Neural cell (in vitro differentiated cells): ENCODE data around the gene MYMK. TPM values are rescaled to one million over a fixed set of nuclear protein-coding genes. Genes with fewer than 3 reads are reported as not detected.

Source experiments
- H2AFZ ChIP-seq: fragments of 200-600, 300-800 bp; sonication (generic), shearing (Covaris generic); 2 replicates; pipeline ENCODE4 v1.6.0; 2014; ENCODE audit warnings: low read depth, mild to moderate bottlenecking, antibody characterized with exemption, low read length, moderate library complexity
- H3F3A ChIP-seq: fragments of 200-600 bp; shearing (Covaris generic); 2 replicates; pipeline ENCODE4 v1.6.1; 2016; ENCODE audit warnings: mild to moderate bottlenecking, moderate library complexity, mixed read lengths, antibody characterized with exemption, low read length; ENCODE audit not compliant: insufficient read depth, poor library complexity, severe bottlenecking
- H3K27ac ChIP-seq: fragments of 200-600, 300-800 bp; sonication (generic), shearing (Covaris generic); 2 replicates; pipeline ENCODE4 v1.5.1; 2014; ENCODE audit warnings: mild to moderate bottlenecking, low read length, moderate library complexity
- H3K27me3 ChIP-seq: fragments of 300-800, 200-600 bp; sonication (generic), shearing (Covaris generic); 2 replicates; pipeline ENCODE4 v1.6.0; 2014; ENCODE audit warnings: mild to moderate bottlenecking, low read depth, low read length, moderate library complexity; ENCODE audit not compliant: insufficient read depth
- H3K36me3 ChIP-seq: fragments of 300-800, 200-600 bp; sonication (generic), shearing (Covaris generic); 2 replicates; pipeline ENCODE4 v1.5.1; 2014; ENCODE audit warnings: mild to moderate bottlenecking, antibody characterized with exemption, low read length, moderate library complexity; ENCODE audit not compliant: insufficient read depth
- H3K4me2 ChIP-seq: fragments of 300-800, 200-600 bp; sonication (generic), shearing (Covaris generic); 2 replicates; pipeline ENCODE4 v1.6.0; 2014; ENCODE audit warnings: mild to moderate bottlenecking, low read length
- H3K4me3 ChIP-seq: fragments of 300-800, 200-600 bp; sonication (generic), shearing (Covaris generic); 2 replicates; pipeline ENCODE4 v1.5.1; 2014; ENCODE audit warnings: mild to moderate bottlenecking, low read length, moderate library complexity
- H3K79me2 ChIP-seq: fragments of 200-600 bp; shearing (Covaris generic); replicated peaks from 2 replicates; pipeline ENCODE4 v1.6.0; 2014; ENCODE audit warnings: mild to moderate bottlenecking, low read length, moderate library complexity; ENCODE audit not compliant: insufficient read depth
- H3K9ac ChIP-seq: fragments of 300-800, 200-600 bp; sonication (generic), shearing (Covaris generic); 2 replicates; pipeline ENCODE4 v1.6.1; 2016; ENCODE audit warnings: mild to moderate bottlenecking, low read length, mixed read lengths
- H3K9me2 ChIP-seq: fragments of 200-600 bp; shearing (Covaris generic); 2 replicates; pipeline ENCODE4 v1.6.1; 2016; ENCODE audit warnings: mild to moderate bottlenecking, low read length, mixed read lengths; ENCODE audit not compliant: insufficient read depth
- H3K9me3 ChIP-seq: fragments of 200-600, 300-800 bp; sonication (generic), shearing (Covaris generic); 2 replicates; pipeline ENCODE4 v1.6.1; 2016; ENCODE audit warnings: mild to moderate bottlenecking, mixed run types, low read length, moderate library complexity, mixed read lengths
- H4K20me1 ChIP-seq: fragments of 200-600 bp; shearing (Covaris generic); 2 replicates; pipeline ENCODE4 v1.6.1; 2016; ENCODE audit warnings: mild to moderate bottlenecking, mixed run types; ENCODE audit not compliant: insufficient read depth
- EP300 ChIP-seq: fragments of 450-650 bp; conservative IDR thresholded peaks from 2 replicates; pipeline ENCODE4 v1.6.1; 2014; ENCODE audit warnings: antibody characterized with exemption, mild to moderate bottlenecking, moderate library complexity; ENCODE audit not compliant: poor library complexity, severe bottlenecking
- EZH2 ChIP-seq: fragments of 200-600, 300-800 bp; shearing (Covaris generic), sonication (generic); IDR thresholded peaks from 2 replicates; pipeline ENCODE4 v1.6.1; 2014; ENCODE audit warnings: antibody characterized with exemption, low read length, borderline replicate concordance, mild to moderate bottlenecking; ENCODE audit not compliant: insufficient read depth, poor library complexity, severe bottlenecking
- MXI1 ChIP-seq: fragments of 450-650 bp; conservative IDR thresholded peaks from 2 replicates; pipeline ENCODE4 v1.6.1; 2014; ENCODE audit warnings: antibody characterized with exemption, mild to moderate bottlenecking; ENCODE audit not compliant: poor library complexity, severe bottlenecking
- POLR2AphosphoS5 ChIP-seq: IDR thresholded peaks from 2 replicates; pipeline ENCODE4 v1.6.1; 2012
- RAD21 ChIP-seq: fragments of 450-650 bp; conservative IDR thresholded peaks from 2 replicates; pipeline ENCODE4 v1.6.1; 2014; ENCODE audit warnings: antibody characterized with exemption, mild to moderate bottlenecking, moderate library complexity
- SMC3 ChIP-seq: fragments of 450-650 bp; conservative IDR thresholded peaks from 2 replicates; pipeline ENCODE4 v1.6.1; 2014; ENCODE audit warnings: antibody characterized with exemption, mild to moderate bottlenecking, moderate library complexity; ENCODE audit not compliant: poor library complexity
- TAF1 ChIP-seq: IDR thresholded peaks from 2 replicates; pipeline ENCODE4 v1.6.1; 2012; ENCODE audit warnings: low read depth
- polyA plus RNA-seq: library from polyadenylated mRNA; depleted of rRNA; stranded (reverse); fragments of >200 nt; gene quantifications from 2 replicates; pipeline ENCODE4 v1.2.3, GENCODE V29; 2014
- TF ChIP-seq, protein P1 (sequence below): IDR thresholded peaks from 2 replicates; pipeline ENCODE4 v1.6.1; 2012; ENCODE audit warnings: borderline replicate concordance
- TF ChIP-seq, protein P2 (sequence below): fragments of 450-650 bp; IDR thresholded peaks from 2 replicates; pipeline ENCODE4 v1.5.1; 2014; ENCODE audit warnings: antibody characterized with exemption, mild to moderate bottlenecking, moderate library complexity; ENCODE audit not compliant: poor library complexity, severe bottlenecking

Gene MYMK
- polyA plus RNA-seq, 1 donor from 2014 or later, result not detected

DNA sequence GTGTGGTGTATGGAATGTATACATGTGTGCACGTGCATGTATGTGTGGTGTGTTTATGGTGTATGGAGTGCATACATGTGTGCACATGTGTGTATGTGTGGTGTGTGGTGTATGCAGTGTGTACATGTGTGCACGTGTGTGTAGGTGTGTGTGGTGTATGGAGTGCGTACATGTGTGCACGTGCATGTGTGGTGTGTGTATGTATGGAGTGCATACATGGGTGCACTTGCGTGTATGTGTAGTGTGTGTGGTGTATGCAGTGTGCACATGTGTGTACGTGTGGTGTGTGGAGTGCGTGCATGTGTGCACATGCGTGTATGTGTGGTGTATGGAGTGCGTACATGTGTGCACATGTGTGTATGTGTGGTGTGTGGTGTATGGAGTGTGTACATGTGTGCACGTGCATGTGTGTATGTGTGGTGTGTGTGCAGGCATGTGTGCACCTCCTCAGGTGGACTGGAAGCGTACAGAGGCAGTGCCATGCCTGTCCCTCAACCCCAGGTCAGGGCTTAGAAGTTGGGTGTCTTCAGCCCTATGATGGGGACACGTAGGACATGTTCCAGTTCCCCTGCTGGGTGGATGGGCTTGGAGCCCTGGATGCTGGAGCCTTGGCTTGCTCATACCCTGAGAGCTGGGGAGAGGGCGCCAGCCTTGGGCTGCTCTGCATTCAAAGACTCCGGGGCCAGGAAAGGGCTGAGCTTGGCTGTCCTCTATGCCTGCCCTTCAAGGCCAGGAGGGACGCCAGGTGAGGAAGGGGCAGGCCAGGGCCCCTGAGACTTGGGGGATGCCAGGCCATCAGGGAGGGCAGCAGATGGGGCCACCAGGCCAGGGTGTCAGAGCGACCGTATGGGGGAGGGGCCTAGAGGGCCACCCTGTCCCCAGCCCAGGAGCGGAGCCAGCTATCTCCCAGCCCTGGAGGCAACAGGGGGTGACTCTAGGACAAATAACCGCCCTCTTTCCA is 12.2 kb downstream of the MYMK start:
- Histone ChIP-seq H4K20me1 (no peaks in the 10 kb centered on the region), H2AFZ (no peak overlapping the region), H3K27ac (no peak overlapping the region)

DNA sequence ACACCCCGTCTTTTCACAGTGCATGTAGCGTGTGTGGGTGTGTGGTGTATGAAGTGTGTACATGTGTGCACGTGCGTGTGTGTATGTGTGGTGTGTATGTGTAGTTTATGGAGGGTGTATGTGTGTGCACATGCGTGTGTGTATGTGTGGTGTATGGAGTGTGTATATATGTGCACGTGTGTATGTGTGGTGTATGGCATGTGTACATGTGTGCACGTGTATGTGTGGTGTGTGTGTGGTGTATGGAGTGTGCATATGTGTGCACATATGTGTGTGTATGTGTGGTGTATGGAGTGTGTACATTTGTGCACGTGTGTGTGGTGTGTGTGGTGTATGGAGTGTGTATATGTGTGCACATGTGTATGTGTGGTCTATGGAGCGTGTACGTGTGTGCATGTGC is 13.2 kb downstream of the MYMK start:
- no peaks in the 10 kb centered on the region for H4K20me1 ChIP-seq
- no peak overlapping the region for H3K4me2 ChIP-seq
- H3K27me3 ChIP-seq, result no peaks in the 10 kb centered on the region
- no peaks in the 10 kb centered on the region for H3F3A ChIP-seq
- no peaks in the 10 kb centered on the region for H3K36me3 ChIP-seq
- H3K9ac ChIP-seq, result no peak overlapping the region
- TF ChIP-seq, protein P1, sequence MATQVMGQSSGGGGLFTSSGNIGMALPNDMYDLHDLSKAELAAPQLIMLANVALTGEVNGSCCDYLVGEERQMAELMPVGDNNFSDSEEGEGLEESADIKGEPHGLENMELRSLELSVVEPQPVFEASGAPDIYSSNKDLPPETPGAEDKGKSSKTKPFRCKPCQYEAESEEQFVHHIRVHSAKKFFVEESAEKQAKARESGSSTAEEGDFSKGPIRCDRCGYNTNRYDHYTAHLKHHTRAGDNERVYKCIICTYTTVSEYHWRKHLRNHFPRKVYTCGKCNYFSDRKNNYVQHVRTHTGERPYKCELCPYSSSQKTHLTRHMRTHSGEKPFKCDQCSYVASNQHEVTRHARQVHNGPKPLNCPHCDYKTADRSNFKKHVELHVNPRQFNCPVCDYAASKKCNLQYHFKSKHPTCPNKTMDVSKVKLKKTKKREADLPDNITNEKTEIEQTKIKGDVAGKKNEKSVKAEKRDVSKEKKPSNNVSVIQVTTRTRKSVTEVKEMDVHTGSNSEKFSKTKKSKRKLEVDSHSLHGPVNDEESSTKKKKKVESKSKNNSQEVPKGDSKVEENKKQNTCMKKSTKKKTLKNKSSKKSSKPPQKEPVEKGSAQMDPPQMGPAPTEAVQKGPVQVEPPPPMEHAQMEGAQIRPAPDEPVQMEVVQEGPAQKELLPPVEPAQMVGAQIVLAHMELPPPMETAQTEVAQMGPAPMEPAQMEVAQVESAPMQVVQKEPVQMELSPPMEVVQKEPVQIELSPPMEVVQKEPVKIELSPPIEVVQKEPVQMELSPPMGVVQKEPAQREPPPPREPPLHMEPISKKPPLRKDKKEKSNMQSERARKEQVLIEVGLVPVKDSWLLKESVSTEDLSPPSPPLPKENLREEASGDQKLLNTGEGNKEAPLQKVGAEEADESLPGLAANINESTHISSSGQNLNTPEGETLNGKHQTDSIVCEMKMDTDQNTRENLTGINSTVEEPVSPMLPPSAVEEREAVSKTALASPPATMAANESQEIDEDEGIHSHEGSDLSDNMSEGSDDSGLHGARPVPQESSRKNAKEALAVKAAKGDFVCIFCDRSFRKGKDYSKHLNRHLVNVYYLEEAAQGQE, result no peak
- TF ChIP-seq EZH2 (no peak), TAF1 (no peak), SMC3 (no peak), RAD21 (no peak), MXI1 (no peak), POLR2AphosphoS5 (no peak), EP300 (no peak)
- TF ChIP-seq, protein P2, sequence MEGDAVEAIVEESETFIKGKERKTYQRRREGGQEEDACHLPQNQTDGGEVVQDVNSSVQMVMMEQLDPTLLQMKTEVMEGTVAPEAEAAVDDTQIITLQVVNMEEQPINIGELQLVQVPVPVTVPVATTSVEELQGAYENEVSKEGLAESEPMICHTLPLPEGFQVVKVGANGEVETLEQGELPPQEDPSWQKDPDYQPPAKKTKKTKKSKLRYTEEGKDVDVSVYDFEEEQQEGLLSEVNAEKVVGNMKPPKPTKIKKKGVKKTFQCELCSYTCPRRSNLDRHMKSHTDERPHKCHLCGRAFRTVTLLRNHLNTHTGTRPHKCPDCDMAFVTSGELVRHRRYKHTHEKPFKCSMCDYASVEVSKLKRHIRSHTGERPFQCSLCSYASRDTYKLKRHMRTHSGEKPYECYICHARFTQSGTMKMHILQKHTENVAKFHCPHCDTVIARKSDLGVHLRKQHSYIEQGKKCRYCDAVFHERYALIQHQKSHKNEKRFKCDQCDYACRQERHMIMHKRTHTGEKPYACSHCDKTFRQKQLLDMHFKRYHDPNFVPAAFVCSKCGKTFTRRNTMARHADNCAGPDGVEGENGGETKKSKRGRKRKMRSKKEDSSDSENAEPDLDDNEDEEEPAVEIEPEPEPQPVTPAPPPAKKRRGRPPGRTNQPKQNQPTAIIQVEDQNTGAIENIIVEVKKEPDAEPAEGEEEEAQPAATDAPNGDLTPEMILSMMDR, result no peak
- H3K9me3 ChIP-seq, result no peaks in the 10 kb centered on the region
- no peak overlapping the region for H3K4me3 ChIP-seq
- no peaks in the 10 kb centered on the region for H3K79me2 ChIP-seq
- no peak overlapping the region for H2AFZ ChIP-seq
- H3K27ac ChIP-seq, result no peak overlapping the region
- no peaks in the 10 kb centered on the region for H3K9me2 ChIP-seq

More for the DNA sequence above, 12.2 kb downstream of the MYMK start:
- Histone ChIP-seq H3K79me2 (no peaks in the 10 kb centered on the region), H3K9me3 (no peaks in the 10 kb centered on the region), H3K4me2 (no peak overlapping the region), H3K9me2 (no peaks in the 10 kb centered on the region), H3K27me3 (no peaks in the 10 kb centered on the region), H3F3A (no peaks in the 10 kb centered on the region), H3K36me3 (no peaks in the 10 kb centered on the region), H3K9ac (no peak overlapping the region), H3K4me3 (no peak overlapping the region)
- no peak for TF ChIP-seq MXI1
- TF ChIP-seq POLR2AphosphoS5, result no peak
- TF ChIP-seq TAF1, result no peak
- TF ChIP-seq RAD21, result no peak
- TF ChIP-seq EZH2, result no peak
- TF ChIP-seq EP300, result no peak
- TF ChIP-seq SMC3, result no peak
- TF ChIP-seq, protein P1, result no peak
- TF ChIP-seq, protein P2, result no peak
